T-helper 2 cell treated with Interferon-gamma antibody and Interleukin-4, amounts not matched to agents 5 μg/mL and 100 μg/mL, for 36 hours (primary cell): ENCODE results near the gene GGA2.
A peak's percentile ranks its signal among the peaks of the same experiment; 100 is the strongest.
"Not testable (repeated sequence)": the region's sequence is repeated elsewhere in the genome, so short reads cannot be mapped to it uniquely, and the experiment has no call there.

Experiments
- DNase-seq: peaks from one replicate; pipeline ENCODE4 v3.0.0; 2021; ENCODE audit warnings: low spot score
- H3K27ac Mint-ChIP-seq: one replicate; pipeline ENCODE4 v1.8.0; 2021; ENCODE audit warnings: mild to moderate bottlenecking, mixed read lengths
- H3K27me3 Mint-ChIP-seq: one replicate; pipeline ENCODE4 v1.8.0; 2021; ENCODE audit warnings: low read depth, mixed read lengths
- H3K36me3 Mint-ChIP-seq: one replicate; pipeline ENCODE4 v1.8.0; 2021; ENCODE audit warnings: low read depth, mixed read lengths
- H3K4me1 Mint-ChIP-seq: one replicate; pipeline ENCODE4 v1.8.0; 2021; ENCODE audit warnings: low read depth, mixed read lengths
- H3K4me3 Mint-ChIP-seq: one replicate; pipeline ENCODE4 v1.8.0; 2022; ENCODE audit warnings: mild to moderate bottlenecking, moderate library complexity, mixed read lengths
- H3K9me3 Mint-ChIP-seq: one replicate; pipeline ENCODE4 v1.8.0; 2021; ENCODE audit warnings: mixed read lengths

The GGA2 gene

DNA sequence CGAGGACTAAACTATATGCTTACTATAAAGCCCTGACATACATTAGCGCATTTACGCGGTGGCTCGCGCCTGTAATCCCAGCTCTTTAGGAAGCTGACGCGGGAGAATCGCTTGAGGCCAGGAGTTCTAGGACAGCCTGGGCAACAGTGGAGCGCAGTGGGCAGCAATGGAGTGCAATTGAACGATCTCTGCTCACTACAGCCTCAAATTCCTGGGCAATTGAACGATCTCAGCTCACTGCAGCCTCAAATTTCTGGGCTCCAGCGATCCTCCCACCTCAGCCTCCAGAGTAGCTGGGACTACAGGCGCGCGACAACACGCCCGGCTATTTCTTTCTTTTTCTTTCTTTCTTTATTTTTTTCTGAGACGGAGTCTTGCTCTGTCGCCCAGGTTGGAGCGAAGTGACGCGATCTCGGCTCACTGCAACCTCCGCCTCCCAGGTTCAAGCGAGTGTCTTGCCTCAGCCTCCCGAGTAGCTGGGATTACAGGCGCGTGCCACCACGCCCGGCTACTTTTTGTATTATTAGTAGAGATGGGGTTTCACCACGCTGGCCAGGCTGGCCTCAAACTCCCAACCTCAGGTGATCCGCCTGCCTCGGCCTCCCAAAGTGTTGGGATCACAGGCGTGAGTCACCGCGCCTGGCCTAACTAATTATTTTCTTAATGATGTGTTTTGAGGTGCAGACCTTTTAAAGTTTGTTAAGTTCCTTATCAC, 56.8 kb downstream of the GGA2 start:
- peak overlapping the region; percentile 84 for H3K27ac Mint-ChIP-seq

DNA sequence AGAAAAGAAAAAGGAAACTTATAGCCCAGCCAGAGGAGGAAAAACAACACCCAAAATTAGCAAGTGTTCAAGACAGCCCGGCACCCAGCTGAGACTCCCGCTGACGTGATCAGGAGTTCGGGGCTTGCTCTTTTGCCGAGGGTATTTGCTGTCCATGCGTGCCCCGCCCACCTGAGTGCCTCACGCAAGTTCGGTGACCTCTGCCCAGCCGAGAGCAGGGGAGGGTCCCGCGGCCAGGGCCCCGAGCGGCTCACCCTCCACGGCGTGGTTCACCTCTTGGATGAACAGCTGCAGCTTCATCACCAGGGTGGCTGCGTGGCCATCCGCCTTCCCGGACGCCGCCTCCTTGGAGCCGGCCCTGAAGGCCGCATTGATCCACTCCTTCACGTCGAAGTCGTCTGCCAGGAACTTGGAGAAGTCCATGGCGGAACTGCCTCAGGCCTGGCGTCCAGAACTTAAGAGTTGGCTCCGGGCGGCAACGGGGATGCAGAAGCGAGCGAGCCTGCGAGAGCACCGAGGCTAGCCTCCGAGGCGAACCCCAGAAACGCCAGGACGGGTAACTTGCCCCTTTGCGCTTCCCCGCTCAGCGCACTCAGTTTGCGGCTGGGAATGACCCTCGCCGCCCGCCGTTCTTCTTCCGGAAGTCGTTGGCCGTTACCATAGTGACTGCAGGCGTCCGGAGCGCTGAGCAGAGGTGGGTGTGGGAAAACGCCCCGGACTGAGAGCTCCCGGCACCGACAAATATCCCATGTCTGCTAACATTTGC, 57.5 kb downstream of the GGA2 start, which contains the start of gene COG7:
COG7 (minus strand) TSS at position 618 of the 766 bp plus-strand sequence; CDS start at position 423, 195 bp downstream.
- Mint-ChIP-seq H3K4me1 (peaks cover 17% of the 10 kb centered on the region), H3K27ac (peak within 1 kb of the TSS; percentile 84), H3K9me3 (no peaks in the 10 kb centered on the region), H3K27me3 (no peaks in the 10 kb centered on the region), H3K4me3 (peak within 1 kb of the TSS; percentile 96), H3K36me3 (no peaks in the 10 kb centered on the region)
- DNase-seq: peak; percentile 85

More for the DNA sequence above, 56.8 kb downstream of the GGA2 start:
- peaks cover 17% of the 10 kb centered on the region for H3K4me1 Mint-ChIP-seq
- H3K27me3 Mint-ChIP-seq: no peaks in the 10 kb centered on the region
- no peak for DNase-seq
- H3K36me3 Mint-ChIP-seq: no peaks in the 10 kb centered on the region
- H3K4me3 Mint-ChIP-seq: peak overlapping the region; percentile 96
- H3K9me3 Mint-ChIP-seq: no peaks in the 10 kb centered on the region

DNA sequence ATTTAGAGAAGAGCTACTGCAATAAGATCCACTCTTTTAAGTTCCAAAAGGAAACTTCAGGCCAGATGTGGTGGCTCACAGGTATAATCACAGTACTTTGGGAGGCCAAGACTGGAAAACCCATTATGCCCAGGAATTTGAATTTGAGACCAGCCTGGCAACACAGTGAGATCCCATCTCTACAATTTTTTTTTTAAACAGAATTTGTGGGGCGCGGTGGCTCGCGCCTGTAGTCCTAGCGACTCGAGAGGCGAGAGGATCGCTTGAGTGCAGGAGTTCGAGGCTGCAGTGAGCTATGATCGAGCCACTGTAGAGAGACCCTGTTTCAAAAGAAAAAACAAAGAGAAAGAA, 58.1 kb downstream of the GGA2 start:
- no peaks in the 10 kb centered on the region for H3K9me3 Mint-ChIP-seq
- H3K4me1 Mint-ChIP-seq: peaks cover 17% of the 10 kb centered on the region
- no peaks in the 10 kb centered on the region for H3K36me3 Mint-ChIP-seq
- DNase-seq: no peak
- no peaks in the 10 kb centered on the region for H3K27me3 Mint-ChIP-seq
- peak overlapping the region; percentile 96 for H3K4me3 Mint-ChIP-seq
- peak overlapping the region; percentile 84 for H3K27ac Mint-ChIP-seq

DNA sequence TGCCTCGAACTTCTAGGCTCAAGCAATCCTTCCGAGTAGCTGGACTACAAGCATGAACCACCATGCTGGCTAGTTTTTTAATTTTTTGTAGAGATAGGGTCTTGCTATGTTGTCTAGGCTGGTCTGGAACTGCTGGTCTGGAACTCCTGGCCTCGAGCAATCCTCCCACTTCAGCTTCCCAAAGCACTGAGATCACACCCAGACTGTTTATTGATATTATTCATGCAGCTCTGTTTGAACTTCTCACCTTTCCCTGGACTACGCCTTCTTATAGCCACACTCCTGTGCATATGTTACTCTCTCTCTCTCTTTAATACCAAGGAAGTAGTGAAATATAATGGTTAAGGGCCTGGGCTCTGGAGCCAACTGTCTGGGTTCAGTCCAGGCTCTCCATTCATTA, 61.9 kb downstream of the GGA2 start:
- DNase-seq: no peak
- Mint-ChIP-seq H3K27ac (no peak overlapping the region), H3K36me3 (peaks cover 7% of the 10 kb centered on the region)

DNA sequence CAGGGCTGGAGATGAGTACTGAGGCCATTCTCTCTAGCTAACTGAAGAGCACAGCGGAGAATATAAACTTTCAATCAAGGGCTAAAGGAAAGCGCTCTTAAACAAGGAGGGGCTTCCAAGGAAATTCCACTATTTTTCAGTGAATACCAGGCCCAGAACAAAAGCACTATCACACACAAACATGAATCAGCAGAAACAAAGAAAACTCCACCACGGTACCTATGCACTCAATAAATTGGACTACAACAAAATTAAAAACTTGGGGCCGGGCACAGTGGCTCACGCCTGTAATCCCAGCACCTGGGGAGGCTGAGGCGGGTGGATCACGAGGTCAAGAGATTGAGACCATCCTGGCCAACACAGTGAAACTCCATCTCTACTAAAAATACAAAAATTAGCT, 72.8 kb downstream of the GGA2 start:
- H3K27me3 Mint-ChIP-seq, H3K9me3 Mint-ChIP-seq, H3K4me3 Mint-ChIP-seq, H3K27ac Mint-ChIP-seq, DNase-seq, H3K4me1 Mint-ChIP-seq: not testable (repeated sequence)
- peaks cover 26% of the 10 kb centered on the region for H3K36me3 Mint-ChIP-seq

More for the DNA sequence above, 61.9 kb downstream of the GGA2 start:
- Mint-ChIP-seq H3K9me3 (no peaks in the 10 kb centered on the region), H3K4me3 (no peak overlapping the region), H3K27me3 (no peaks in the 10 kb centered on the region), H3K4me1 (peaks cover 18% of the 10 kb centered on the region)

DNA sequence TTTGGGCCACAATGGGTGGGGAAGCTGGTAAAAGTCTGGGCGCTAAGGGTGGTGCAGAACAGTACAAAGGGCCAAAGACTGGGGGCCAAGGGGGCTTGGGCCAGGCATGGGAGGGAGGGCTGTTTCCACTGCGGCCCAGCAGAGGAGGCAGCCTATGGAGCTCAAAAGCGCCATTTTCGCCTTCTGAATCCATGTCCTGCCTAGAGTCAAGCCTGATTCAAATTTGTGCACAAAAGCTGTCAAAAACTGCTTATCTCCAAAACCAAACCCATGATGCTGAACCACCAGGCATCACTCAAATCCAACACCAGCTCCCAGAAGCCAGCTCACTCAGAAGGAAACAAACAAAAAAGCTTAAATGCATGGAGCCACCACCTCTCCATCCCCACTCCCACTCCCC, 73.3 kb downstream of the GGA2 start:
- H3K27ac Mint-ChIP-seq: no peak overlapping the region
- no peak for DNase-seq

DNA sequence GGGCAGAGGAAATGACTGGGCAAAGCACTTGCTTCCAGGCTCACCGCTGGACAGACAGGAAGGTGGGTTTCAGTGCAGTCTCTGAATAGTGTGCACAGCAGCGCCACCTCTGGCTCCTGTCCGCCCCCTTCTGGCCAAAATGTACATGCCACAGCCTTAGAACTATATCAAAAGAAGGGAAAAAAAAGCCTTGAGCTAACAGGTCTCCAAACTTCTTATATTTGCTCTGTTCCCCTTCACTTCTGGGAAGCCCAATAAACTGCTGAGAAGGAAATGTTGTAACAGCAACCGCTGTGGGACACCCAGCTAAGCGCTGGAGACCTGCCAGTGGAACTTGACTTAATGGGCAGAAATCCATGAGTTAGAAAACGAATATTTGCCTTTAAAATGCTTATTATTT, 74.8 kb downstream of the GGA2 start:
- DNase-seq: peak; percentile 37

More for the DNA sequence above, 73.3 kb downstream of the GGA2 start:
- no peaks in the 10 kb centered on the region for H3K9me3 Mint-ChIP-seq
- H3K4me3 Mint-ChIP-seq: no peak overlapping the region
- no peaks in the 10 kb centered on the region for H3K27me3 Mint-ChIP-seq
- H3K4me1 Mint-ChIP-seq: peaks cover 4% of the 10 kb centered on the region
- H3K36me3 Mint-ChIP-seq: peaks cover 29% of the 10 kb centered on the region

DNA sequence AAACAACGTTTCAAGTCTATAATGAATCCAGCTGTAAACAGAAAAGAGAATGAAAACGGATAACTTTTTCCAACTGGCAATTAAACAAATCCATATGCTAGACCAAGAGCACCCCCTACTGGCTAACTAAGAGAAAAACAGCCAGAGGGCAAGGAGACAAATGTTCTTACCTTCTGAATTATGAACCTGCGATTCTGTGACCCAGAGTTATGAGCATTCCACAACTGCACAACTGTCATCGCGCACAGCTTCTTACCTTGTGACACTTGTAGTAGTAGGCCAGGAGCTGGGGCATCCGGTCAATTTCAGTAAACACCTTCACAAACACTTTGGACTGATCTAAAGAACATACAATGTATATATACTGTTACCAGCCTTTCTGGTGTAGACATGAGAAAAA, 75.9 kb downstream of the GGA2 start:
- no peaks in the 10 kb centered on the region for H3K27me3 Mint-ChIP-seq
- DNase-seq: peak; percentile 6
- no peak overlapping the region for H3K4me3 Mint-ChIP-seq
- H3K27ac Mint-ChIP-seq: no peak overlapping the region
- no peaks in the 10 kb centered on the region for H3K9me3 Mint-ChIP-seq
- peaks cover 25% of the 10 kb centered on the region for H3K36me3 Mint-ChIP-seq
- peaks cover 4% of the 10 kb centered on the region for H3K4me1 Mint-ChIP-seq

More for the DNA sequence above, 74.8 kb downstream of the GGA2 start:
- Mint-ChIP-seq H3K27me3 (no peaks in the 10 kb centered on the region), H3K4me1 (peaks cover 4% of the 10 kb centered on the region), H3K27ac (no peak overlapping the region), H3K36me3 (peaks cover 24% of the 10 kb centered on the region), H3K9me3 (no peaks in the 10 kb centered on the region), H3K4me3 (no peak overlapping the region)

DNA sequence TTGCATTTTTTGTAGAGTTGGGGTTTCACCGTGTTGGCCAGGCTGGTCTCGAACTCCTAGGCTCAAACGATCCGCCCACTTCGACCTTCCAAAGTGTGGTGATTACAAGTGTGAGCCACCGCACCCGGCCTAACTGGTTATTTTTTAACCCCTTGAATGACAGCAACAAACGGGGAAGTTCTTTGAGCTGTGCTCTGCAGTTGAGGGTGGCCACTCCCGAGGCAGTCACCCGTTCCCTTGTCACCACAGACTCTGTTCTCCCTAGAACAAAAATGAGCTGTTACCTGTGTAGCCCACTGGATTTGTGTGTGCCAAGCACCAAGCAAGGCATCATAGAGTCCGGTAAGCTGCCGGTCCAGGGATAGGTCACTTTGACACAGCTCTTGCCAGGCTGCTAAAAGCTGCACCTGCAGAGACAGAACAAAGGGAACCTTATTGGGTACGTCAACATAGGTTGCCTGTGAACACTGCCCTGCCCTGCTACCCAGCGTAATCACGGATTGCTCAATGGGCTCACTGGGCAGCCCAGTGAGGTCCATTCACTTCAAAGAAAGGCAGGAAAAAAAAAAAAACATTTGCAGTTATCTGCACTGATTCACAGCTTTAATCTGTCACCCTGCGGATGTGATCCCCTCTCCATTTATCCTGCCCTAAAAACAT, 76.9 kb downstream of the GGA2 start:
- Mint-ChIP-seq H3K4me3 (no peak overlapping the region), H3K9me3 (no peaks in the 10 kb centered on the region), H3K36me3 (peaks cover 21% of the 10 kb centered on the region), H3K27me3 (no peaks in the 10 kb centered on the region), H3K4me1 (peaks cover 4% of the 10 kb centered on the region), H3K27ac (no peak overlapping the region)
- no peak for DNase-seq

DNA sequence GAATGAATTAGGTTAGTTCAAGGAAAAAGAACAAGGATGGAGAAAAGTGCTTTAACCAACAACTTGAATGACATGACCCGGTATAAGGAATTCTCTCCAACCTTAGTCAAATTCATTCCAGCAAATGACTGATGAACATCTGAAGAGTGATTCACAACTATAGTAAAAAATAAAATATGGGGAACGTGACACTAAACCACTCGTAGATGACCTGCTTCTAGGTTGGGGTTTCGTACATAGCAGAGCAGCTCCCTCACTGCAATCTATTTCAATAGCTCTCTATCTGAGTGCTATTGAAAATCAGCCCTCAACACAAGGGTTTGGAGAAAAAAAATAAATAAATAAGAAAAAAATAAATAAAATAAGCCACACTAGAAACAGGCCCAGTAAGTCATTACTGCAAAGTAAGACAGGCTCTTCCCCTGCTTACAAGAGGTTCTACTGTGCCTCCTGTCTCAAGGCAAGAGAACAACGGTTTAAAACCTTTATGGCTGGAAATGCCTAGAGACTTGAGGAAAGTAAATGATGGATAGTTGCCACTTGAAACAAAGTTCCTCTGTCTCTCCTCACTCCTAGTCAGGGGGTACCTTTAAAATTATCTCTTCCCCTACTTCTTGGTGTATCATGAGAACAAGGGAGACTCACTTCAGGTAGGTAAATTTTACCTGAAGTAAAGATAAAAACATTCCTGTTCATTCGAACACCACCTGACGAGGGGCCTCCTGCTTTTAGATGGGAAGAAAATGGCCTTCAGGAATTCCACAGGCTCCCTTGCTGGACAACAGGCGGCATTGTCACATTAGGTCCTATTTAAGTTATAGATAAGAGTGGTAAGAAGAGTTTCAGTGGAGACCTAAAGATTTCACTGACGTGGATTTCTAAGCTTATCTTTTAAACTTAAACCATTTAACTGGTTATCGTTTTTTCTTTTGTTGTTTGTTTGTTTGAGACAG, 77.8 kb downstream of the GGA2 start:
- H3K9me3 Mint-ChIP-seq: no peaks in the 10 kb centered on the region
- H3K36me3 Mint-ChIP-seq: peaks cover 24% of the 10 kb centered on the region
- peaks cover 4% of the 10 kb centered on the region for H3K4me1 Mint-ChIP-seq
- H3K4me3 Mint-ChIP-seq: no peak overlapping the region
- no peaks in the 10 kb centered on the region for H3K27me3 Mint-ChIP-seq
- no peak for DNase-seq
- no peak overlapping the region for H3K27ac Mint-ChIP-seq

DNA sequence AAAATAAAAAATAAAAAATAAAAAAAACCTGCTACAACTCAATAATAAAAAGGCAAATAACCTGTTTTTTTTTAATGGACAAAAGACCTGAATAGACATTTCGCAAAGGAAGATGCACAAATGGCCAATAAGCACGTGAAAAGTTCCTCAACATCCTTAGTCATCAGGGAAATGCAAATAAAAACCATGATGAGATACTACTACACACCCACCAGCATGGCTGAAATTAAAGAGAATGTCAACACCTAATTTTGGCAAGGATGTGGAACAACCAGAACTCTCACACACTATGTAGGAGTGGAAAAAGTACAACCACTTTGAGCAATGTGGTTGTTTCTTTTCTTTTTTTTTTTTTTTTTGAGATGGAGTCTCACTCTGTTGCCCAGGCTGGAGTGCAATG, 81.9 kb downstream of the GGA2 start:
- peaks cover 20% of the 10 kb centered on the region for H3K36me3 Mint-ChIP-seq
- DNase-seq: no peak
- H3K27me3 Mint-ChIP-seq: no peaks in the 10 kb centered on the region
- H3K9me3 Mint-ChIP-seq: no peaks in the 10 kb centered on the region
- no peak overlapping the region for H3K27ac Mint-ChIP-seq
- no peak overlapping the region for H3K4me3 Mint-ChIP-seq
- H3K4me1 Mint-ChIP-seq: no peaks in the 10 kb centered on the region

DNA sequence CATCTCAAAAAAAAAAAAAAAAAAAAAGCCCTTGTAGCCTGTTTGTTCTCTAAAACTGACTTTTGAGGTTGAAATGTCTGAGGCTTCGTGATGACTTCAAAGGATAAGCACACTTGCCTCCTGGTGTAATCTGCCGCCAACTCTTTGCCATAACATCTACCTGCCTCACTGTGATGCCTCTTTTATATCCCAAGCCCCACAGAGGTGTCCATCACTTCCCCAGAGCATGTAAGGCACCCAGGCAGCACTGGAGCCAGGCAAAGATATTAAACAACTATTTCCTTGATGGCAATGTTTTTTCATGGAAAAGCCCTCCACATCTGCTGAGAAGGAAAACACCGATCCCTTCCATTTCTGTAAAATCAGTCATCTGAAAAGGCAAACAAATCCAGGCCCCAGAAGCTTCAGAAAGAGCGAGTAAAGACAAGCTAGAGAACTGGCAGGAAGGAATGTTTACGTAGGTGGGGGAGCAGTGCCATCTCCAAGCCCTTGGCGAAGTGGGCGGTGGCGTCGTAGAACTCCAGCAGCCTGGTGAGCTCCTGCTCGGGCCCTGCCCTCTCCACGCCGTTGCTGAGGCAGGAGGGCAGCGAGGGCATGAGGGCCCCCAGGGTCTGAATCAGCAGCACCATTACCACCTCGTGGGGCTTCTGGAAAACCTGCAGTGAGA, 85.9 kb downstream of the GGA2 start:
- no peak for DNase-seq
- Mint-ChIP-seq H3K36me3 (peaks cover 15% of the 10 kb centered on the region), H3K27me3 (no peaks in the 10 kb centered on the region), H3K27ac (no peak overlapping the region), H3K4me1 (no peaks in the 10 kb centered on the region), H3K9me3 (no peaks in the 10 kb centered on the region), H3K4me3 (no peak overlapping the region)

DNA sequence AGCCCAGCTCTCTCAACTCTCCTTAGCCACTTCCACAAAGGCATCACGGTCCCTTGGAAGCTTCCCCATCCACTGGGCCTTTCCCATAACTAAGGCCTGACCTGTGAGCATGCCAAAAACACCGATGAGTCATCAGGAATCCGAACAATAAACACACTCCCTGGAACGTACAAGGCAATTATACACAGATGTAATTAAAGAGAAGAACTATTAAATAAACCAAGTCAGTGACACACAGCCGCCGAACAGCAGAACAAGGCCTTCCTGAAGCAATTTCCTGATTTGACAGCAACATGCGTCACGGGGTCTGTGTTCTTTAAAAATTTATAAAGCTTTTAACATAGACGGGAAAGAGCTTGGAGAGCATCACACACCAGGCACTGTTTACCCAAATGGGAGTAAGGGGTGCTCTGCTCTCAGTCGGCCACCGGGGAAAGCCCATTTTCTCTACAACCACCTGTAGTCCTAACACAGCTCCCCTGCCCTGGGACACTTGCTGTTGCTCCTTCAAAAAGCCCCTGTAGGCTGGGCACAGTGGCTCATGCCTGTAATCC, 86.7 kb downstream of the GGA2 start:
- Mint-ChIP-seq H3K36me3 (peaks cover 15% of the 10 kb centered on the region), H3K27ac (no peak overlapping the region), H3K4me3 (no peak overlapping the region), H3K9me3 (no peaks in the 10 kb centered on the region), H3K27me3 (no peaks in the 10 kb centered on the region), H3K4me1 (no peaks in the 10 kb centered on the region)
- DNase-seq: no peak
